IMR-90 (cell line): Measurements from ENCODE around the gene BRF1. TPM values are rescaled to one million over a fixed set of nuclear protein-coding genes. Genes with fewer than 3 reads are reported as not detected.

Source experiments
- ATAC-seq: fragments of 200-7000 bp; cut with Tn5 transposase; 2 replicates; pipeline ENCODE4 v1.9.1; 2020; ENCODE audit warnings: low read depth, mild to moderate bottlenecking, moderate library complexity
- BruUV-seq: library from RNA; stranded (reverse); fragments of 400-500 nt; replicated peaks from 2 replicates; lab custom pipeline; 2021; lab: Mats Ljungman, UMichigan
- CTCF ChIA-PET: fragments of 300-600 bp; formaldehyde crosslinking; extraction: SDS; loops from one replicate; lab custom pipeline; 2021; ENCODE audit warnings: antibody characterized with exemption; lab: Yijun Ruan, JAX
- POLR2A ChIA-PET: fragments of 300-600 bp; sonication (Branson Sonifier 250); formaldehyde crosslinking; loops from one replicate; lab custom pipeline; 2022; ENCODE audit warnings: antibody characterized with exemption; ENCODE audit not compliant: unreplicated experiment; lab: Charles Lee
- DNase-seq: peaks from one replicate; pipeline ENCODE4 v3.0.0; 2013
- H2AFZ ChIP-seq: replicated peaks from 2 replicates; pipeline ENCODE3; 2013; ENCODE audit warnings: low read length, mild to moderate bottlenecking; ENCODE audit not compliant: poor library complexity
- H2AK5ac ChIP-seq: 2 replicates; pipeline ENCODE4 v1.6.1; 2013; ENCODE audit warnings: low read depth, low read length, inconsistent platforms
- H2AK9ac ChIP-seq: replicated peaks from 2 replicates; pipeline ENCODE3; 2013; ENCODE audit warnings: mild to moderate bottlenecking, low read depth, low read length, moderate library complexity; ENCODE audit not compliant: poor library complexity
- H2BK120ac ChIP-seq: 2 replicates; pipeline ENCODE4 v1.6.1; 2013; ENCODE audit warnings: low read depth, low read length, inconsistent platforms
- H2BK15ac ChIP-seq: 3 replicates; pipeline ENCODE4 v1.6.1; 2013; ENCODE audit warnings: low read depth, low read length, inconsistent platforms
- H2BK20ac ChIP-seq: 2 replicates; pipeline ENCODE4 v1.6.1; 2013; ENCODE audit warnings: low read depth, mild to moderate bottlenecking, inconsistent platforms, low read length, moderate library complexity
- H2BK5ac ChIP-seq: 2 replicates; pipeline ENCODE4 v1.6.1; 2013; ENCODE audit warnings: mild to moderate bottlenecking, low read depth, low read length, inconsistent platforms; ENCODE audit not compliant: poor library complexity, severe bottlenecking
- H3K14ac ChIP-seq: replicated peaks from 2 replicates; pipeline ENCODE4 v1.6.1; 2013; ENCODE audit warnings: low read depth, low read length, inconsistent platforms
- H3K18ac ChIP-seq: 2 replicates; pipeline ENCODE4 v1.6.1; 2013; ENCODE audit warnings: low read depth, low read length, control low read depth
- H3K23ac ChIP-seq: 2 replicates; pipeline ENCODE4 v1.6.1; 2013; ENCODE audit warnings: low read depth, low read length, inconsistent platforms
- H3K27ac ChIP-seq: 2 replicates; pipeline ENCODE4 v1.5.1; 2013; ENCODE audit warnings: mild to moderate bottlenecking, control low read depth, low read length; ENCODE audit not compliant: insufficient read depth
- H3K27me3 ChIP-seq: 2 replicates; pipeline ENCODE4 v1.6.1; 2013; ENCODE audit warnings: low read length; ENCODE audit not compliant: control insufficient read depth, insufficient read depth
- H3K36me3 ChIP-seq: 2 replicates; pipeline ENCODE4 v1.6.1; 2013; ENCODE audit warnings: low read length, mixed read lengths; ENCODE audit not compliant: control insufficient read depth, insufficient read depth
- H3K4ac ChIP-seq: 2 replicates; pipeline ENCODE4 v1.6.1; 2013; ENCODE audit warnings: low read depth, low read length, inconsistent platforms
- H3K4me1 ChIP-seq: 2 replicates; pipeline ENCODE4 v1.6.1; 2013; ENCODE audit warnings: low read length, mixed read lengths; ENCODE audit not compliant: control insufficient read depth, insufficient read depth
- H3K4me2 ChIP-seq: 2 replicates; pipeline ENCODE4 v1.6.1; 2013; ENCODE audit warnings: low read depth, mild to moderate bottlenecking, control low read depth, low read length, moderate library complexity
- H3K4me3 ChIP-seq: 2 replicates; pipeline ENCODE4 v1.5.1; 2013; ENCODE audit warnings: low read depth, mild to moderate bottlenecking, control low read depth, low read length, moderate library complexity; ENCODE audit not compliant: insufficient read depth
- H3K56ac ChIP-seq: 2 replicates; pipeline ENCODE4 v1.6.1; 2013; ENCODE audit warnings: low read length, inconsistent platforms; ENCODE audit not compliant: insufficient read depth; ENCODE audit errors: extremely low read depth
- H3K79me1 ChIP-seq, 2 experiments: 2 replicates each; pipeline ENCODE4 v1.6.1; 2013; ENCODE audit warnings: low read length in 2 of 2, inconsistent platforms in 1 of 2, low read depth in 1 of 2
- H3K9ac ChIP-seq: 2 replicates; pipeline ENCODE4 v1.6.1; 2013; ENCODE audit warnings: low read depth, low read length, control low read depth
- H3K9me1 ChIP-seq: 2 replicates; pipeline ENCODE4 v1.6.1; 2013; ENCODE audit warnings: low read length, inconsistent platforms; ENCODE audit not compliant: insufficient read depth
- H3K9me3 ChIP-seq: 2 replicates; pipeline ENCODE4 v1.6.1; 2013; ENCODE audit warnings: low read length; ENCODE audit not compliant: control insufficient read depth, insufficient read depth
- H4K20me1 ChIP-seq: 2 replicates; pipeline ENCODE4 v1.6.1; 2013; ENCODE audit warnings: low read length, inconsistent platforms; ENCODE audit not compliant: insufficient read depth
- H4K5ac ChIP-seq: 2 replicates; pipeline ENCODE4 v1.6.1; 2013; ENCODE audit warnings: mild to moderate bottlenecking, low read depth, low read length, control low read depth
- H4K8ac ChIP-seq, 2 experiments: 2 replicates each; pipeline ENCODE4 v1.6.1; 2013; ENCODE audit warnings: low read depth in 2 of 2, low read length in 2 of 2, control low read depth in 1 of 2, inconsistent platforms in 1 of 2
- H4K91ac ChIP-seq: 2 replicates; pipeline ENCODE4 v1.6.1; 2013; ENCODE audit warnings: low read depth, low read length, inconsistent platforms; ENCODE audit not compliant: insufficient read depth
- BHLHE40 ChIP-seq: fragments of 150-350 bp; IDR thresholded peaks from 2 replicates; pipeline ENCODE4 v1.6.1; 2016; ENCODE audit warnings: mild to moderate bottlenecking, low read depth, low read length
- CEBPB ChIP-seq: IDR thresholded peaks from 2 replicates; pipeline ENCODE4 v1.6.1; 2012; ENCODE audit warnings: low read depth, low read length, improper control_type of control experiment
- CHD1 ChIP-seq: IDR thresholded peaks from 2 replicates; pipeline ENCODE4 v1.6.1; 2012; ENCODE audit warnings: low read depth, low read length, improper control_type of control experiment
- FOS ChIP-seq: fragments of 150-350 bp; IDR thresholded peaks from 2 replicates; pipeline ENCODE4 v1.6.1; 2016; ENCODE audit warnings: low read depth, low read length
- MAFK ChIP-seq: IDR thresholded peaks from 2 replicates; pipeline ENCODE4 v1.6.1; 2012; ENCODE audit warnings: low read depth, low read length, improper control_type of control experiment
- MAZ ChIP-seq: IDR thresholded peaks from 2 replicates; pipeline ENCODE4 v1.6.1; 2012; ENCODE audit warnings: low read depth, mild to moderate bottlenecking, low read length, improper control_type of control experiment, moderate library complexity, borderline replicate concordance
- MXI1 ChIP-seq: IDR thresholded peaks from 2 replicates; pipeline ENCODE4 v1.6.1; 2012; ENCODE audit warnings: low read depth, mild to moderate bottlenecking, low read length, moderate library complexity, borderline replicate concordance
- NFE2L2 ChIP-seq: fragments of 150-350 bp; IDR thresholded peaks from 2 replicates; pipeline ENCODE4 v1.6.1; 2016; ENCODE audit warnings: low read depth, mild to moderate bottlenecking, low read length
- POLR2A ChIP-seq: IDR thresholded peaks from 2 replicates; pipeline ENCODE4 v1.6.1; 2012; ENCODE audit warnings: mild to moderate bottlenecking, low read depth, low read length
- RAD21 ChIP-seq: IDR thresholded peaks from 2 replicates; pipeline ENCODE4 v1.6.1; 2012; ENCODE audit warnings: low read length, improper control_type of control experiment
- RCOR1 ChIP-seq: IDR thresholded peaks from 2 replicates; pipeline ENCODE4 v1.6.1; 2012; ENCODE audit warnings: mild to moderate bottlenecking, low read length, improper control_type of control experiment; ENCODE audit not compliant: insufficient replicate concordance
- RFX5 ChIP-seq: IDR thresholded peaks from 2 replicates; pipeline ENCODE4 v1.8.0; 2012; ENCODE audit warnings: low read depth, mild to moderate bottlenecking, low read length, moderate library complexity
- SMC3 ChIP-seq: fragments of 150-350 bp; IDR thresholded peaks from 2 replicates; pipeline ENCODE4 v1.6.1; 2016; ENCODE audit warnings: low read depth, mild to moderate bottlenecking, antibody characterized with exemption, low read length, moderate library complexity
- WGBS, 2 experiments: methylation state at CpG; one replicate each; pipeline versions ENCODE4 v1.1.5 to v1.1.7; 2013; ENCODE audit warnings: missing lambda C conversion rate in 2 of 2; ENCODE audit not compliant: insufficient read length in 1 of 2; ENCODE audit errors: extremely low coverage in 2 of 2; 5-methylcytosine and 5-hydroxymethylcytosine counted together
- dilution Hi-C: fragments of 300-500 bp; cut with HindIII; formaldehyde crosslinking; loops from one replicate; pipeline ENCODE4 v1.14.3; 2018; ENCODE audit warnings: low sequenced_read_pairs; ENCODE audit not compliant: unreplicated experiment
- in situ Hi-C: fragments of 300-500 bp; cut with MboI; formaldehyde crosslinking; loops from 3 replicates; pipeline ENCODE4 v1.14.3; 2019; ENCODE audit warnings: low sequenced_read_pairs, inconsistent platforms, mixed read lengths
- intact Hi-C: fragments of 100-400 bp; cut with micrococcal nuclease; formaldehyde crosslinking; loops from 2 replicates; pipeline ENCODE4 v1.10.0; 2022
- polyA plus RNA-seq, 3 experiments: library from polyadenylated mRNA; depleted of rRNA; stranded (reverse); fragments of >200 nt; gene quantifications; 2 replicates each; pipeline ENCODE4 v1.2.3, GENCODE V29; 2012; ENCODE audit warnings: low replicate concordance in 1 of 3
- total RNA-seq: library from RNA; depleted of rRNA; stranded (reverse); fragments of >200 nt; gene quantifications from 2 replicates; pipeline ENCODE4 v1.2.3, GENCODE V29; 2012
- TF ChIP-seq, protein P1 (sequence below): fragments of 150-350 bp; IDR thresholded peaks from 2 replicates; pipeline ENCODE4 v1.6.1; 2016; ENCODE audit warnings: low read depth, mild to moderate bottlenecking, low read length, moderate library complexity, borderline replicate concordance
- TF ChIP-seq, protein P2 (sequence below): fragments of 150-350 bp; IDR thresholded peaks from 2 replicates; pipeline ENCODE4 v1.6.1; 2017; ENCODE audit warnings: mild to moderate bottlenecking, antibody characterized with exemption, low read length, low read depth
- TF ChIP-seq, protein P3 (sequence below): conservative IDR thresholded peaks from 2 replicates; pipeline ENCODE4 v1.5.1; 2012; ENCODE audit warnings: mild to moderate bottlenecking, low read depth, low read length, improper control_type of control experiment

The BRF1 gene
- total and polyA plus RNA-seq, 2 of the 4 experiments (the other 2 are of a cell fraction) = 12.4 to 16.7 TPM

DNA sequence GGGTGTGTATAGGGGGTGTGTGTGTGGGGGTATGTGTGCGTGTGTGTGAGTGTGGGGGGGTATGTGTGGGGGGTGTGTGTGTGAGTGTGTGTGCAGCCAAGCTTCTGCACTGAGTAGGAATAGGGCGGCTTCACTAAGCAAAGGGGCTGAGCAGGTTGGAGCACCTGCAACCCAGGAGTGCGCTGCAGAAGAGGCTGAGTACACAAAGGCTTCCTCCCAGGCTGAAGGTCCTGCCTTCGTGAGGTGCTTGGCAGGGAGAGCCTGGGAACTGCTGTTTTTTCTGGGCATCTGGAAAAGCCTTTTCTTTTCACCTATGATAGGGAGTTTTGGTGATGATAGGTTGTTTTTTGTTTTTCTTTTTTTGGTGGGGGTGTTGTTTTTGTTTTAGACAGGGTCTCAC lies 113.7 kb downstream of the BRF1 start:
- Histone ChIP-seq H3K9ac (no peak overlapping the region), H3K56ac (no peak overlapping the region), H3K4ac (no peak overlapping the region), H3K27me3 (peaks cover 16% of the 10 kb centered on the region; the same call in 1 of the 2 replicates), H2AFZ (no peak overlapping the region), H4K91ac (no peak overlapping the region), H3K4me2 (no peak overlapping the region), H4K8ac (no peak overlapping the region), H3K14ac (no peak overlapping the region), H2BK20ac (no peak overlapping the region), H3K27ac (no peak overlapping the region), H3K9me3 (peaks cover 8% of the 10 kb centered on the region; the same call in 1 of the 2 replicates), H3K23ac (no peak overlapping the region), H4K20me1 (no peaks in the 10 kb centered on the region), H2AK9ac (no peak overlapping the region), H4K5ac (no peak overlapping the region), H3K18ac (no peak overlapping the region), H2BK120ac (no peak overlapping the region), H2BK15ac (no peak overlapping the region), H3K4me3 (no peak overlapping the region), H3K4me1 (no peaks in the 10 kb centered on the region), H3K9me1 (no peaks in the 10 kb centered on the region), H2BK5ac (peak overlapping the region; percentile 60), H3K79me1 (no peaks in the 10 kb centered on the region), H3K36me3 (no peaks in the 10 kb centered on the region), H2AK5ac (no peak overlapping the region)
- dilution Hi-C loops = no loop called here
- CTCF ChIA-PET = interaction anchor here (0.5 kb wide), 1 partner anchor 205 kb away, joined by 8 read pairs; no protein-coding TSS in a partner anchor
- DNase-seq (no peak), ATAC-seq (no peak)
- BruUV-seq = no TSS peak
- TF ChIP-seq MAZ (no peak), POLR2A (no peak), RFX5 (no peak), CHD1 (no peak), FOS (no peak), CEBPB (no peak), RAD21 (no peak), MXI1 (no peak), NFE2L2 (no peak), RCOR1 (no peak), MAFK (no peak), SMC3 (no peak), BHLHE40 (no peak)
- TF ChIP-seq, protein P1, sequence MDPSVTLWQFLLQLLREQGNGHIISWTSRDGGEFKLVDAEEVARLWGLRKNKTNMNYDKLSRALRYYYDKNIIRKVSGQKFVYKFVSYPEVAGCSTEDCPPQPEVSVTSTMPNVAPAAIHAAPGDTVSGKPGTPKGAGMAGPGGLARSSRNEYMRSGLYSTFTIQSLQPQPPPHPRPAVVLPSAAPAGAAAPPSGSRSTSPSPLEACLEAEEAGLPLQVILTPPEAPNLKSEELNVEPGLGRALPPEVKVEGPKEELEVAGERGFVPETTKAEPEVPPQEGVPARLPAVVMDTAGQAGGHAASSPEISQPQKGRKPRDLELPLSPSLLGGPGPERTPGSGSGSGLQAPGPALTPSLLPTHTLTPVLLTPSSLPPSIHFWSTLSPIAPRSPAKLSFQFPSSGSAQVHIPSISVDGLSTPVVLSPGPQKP = no peak
- TF ChIP-seq, protein P2, sequence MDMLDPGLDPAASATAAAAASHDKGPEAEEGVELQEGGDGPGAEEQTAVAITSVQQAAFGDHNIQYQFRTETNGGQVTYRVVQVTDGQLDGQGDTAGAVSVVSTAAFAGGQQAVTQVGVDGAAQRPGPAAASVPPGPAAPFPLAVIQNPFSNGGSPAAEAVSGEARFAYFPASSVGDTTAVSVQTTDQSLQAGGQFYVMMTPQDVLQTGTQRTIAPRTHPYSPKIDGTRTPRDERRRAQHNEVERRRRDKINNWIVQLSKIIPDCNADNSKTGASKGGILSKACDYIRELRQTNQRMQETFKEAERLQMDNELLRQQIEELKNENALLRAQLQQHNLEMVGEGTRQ = no peak
- TF ChIP-seq, protein P3, sequence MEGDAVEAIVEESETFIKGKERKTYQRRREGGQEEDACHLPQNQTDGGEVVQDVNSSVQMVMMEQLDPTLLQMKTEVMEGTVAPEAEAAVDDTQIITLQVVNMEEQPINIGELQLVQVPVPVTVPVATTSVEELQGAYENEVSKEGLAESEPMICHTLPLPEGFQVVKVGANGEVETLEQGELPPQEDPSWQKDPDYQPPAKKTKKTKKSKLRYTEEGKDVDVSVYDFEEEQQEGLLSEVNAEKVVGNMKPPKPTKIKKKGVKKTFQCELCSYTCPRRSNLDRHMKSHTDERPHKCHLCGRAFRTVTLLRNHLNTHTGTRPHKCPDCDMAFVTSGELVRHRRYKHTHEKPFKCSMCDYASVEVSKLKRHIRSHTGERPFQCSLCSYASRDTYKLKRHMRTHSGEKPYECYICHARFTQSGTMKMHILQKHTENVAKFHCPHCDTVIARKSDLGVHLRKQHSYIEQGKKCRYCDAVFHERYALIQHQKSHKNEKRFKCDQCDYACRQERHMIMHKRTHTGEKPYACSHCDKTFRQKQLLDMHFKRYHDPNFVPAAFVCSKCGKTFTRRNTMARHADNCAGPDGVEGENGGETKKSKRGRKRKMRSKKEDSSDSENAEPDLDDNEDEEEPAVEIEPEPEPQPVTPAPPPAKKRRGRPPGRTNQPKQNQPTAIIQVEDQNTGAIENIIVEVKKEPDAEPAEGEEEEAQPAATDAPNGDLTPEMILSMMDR = no peak
- POLR2A ChIA-PET = no interaction called here
- intact Hi-C loops = no loop called here
- WGBS, 2 experiments = 93% methylated on average over 2 of the region's 4 CpGs; no CpG with 5 or more reads in 1 of the 2 experiments
- in situ Hi-C loops = no loop called here
